Muscle of arm (tissue), 12 donors: ENCODE measurements around the gene SLC5A2. TPM values are rescaled to one million over a fixed set of nuclear protein-coding genes. Genes with fewer than 3 reads are reported as not detected.
"Not testable (repeated sequence)": the region's sequence is repeated elsewhere in the genome, so short reads cannot be mapped to it uniquely, and the experiment has no call there.

Experiments
- DNase-seq: peaks from one replicate; pipeline ENCODE4 v3.0.0-alpha.2; 2013
- polyA plus RNA-seq, 12 donors: library from polyadenylated mRNA; unstranded; fragments of 120-200 nt; gene quantifications; one replicate each; pipeline ENCODE4 v1.2.1, GENCODE V29; 2013; ENCODE audit not compliant: insufficient read length in 12 of 12

SLC5A2 gene
- polyA plus RNA-seq, 12 donors: 0.98 to 11.3 (median 5.0) TPM; not detected in 2

DNA sequence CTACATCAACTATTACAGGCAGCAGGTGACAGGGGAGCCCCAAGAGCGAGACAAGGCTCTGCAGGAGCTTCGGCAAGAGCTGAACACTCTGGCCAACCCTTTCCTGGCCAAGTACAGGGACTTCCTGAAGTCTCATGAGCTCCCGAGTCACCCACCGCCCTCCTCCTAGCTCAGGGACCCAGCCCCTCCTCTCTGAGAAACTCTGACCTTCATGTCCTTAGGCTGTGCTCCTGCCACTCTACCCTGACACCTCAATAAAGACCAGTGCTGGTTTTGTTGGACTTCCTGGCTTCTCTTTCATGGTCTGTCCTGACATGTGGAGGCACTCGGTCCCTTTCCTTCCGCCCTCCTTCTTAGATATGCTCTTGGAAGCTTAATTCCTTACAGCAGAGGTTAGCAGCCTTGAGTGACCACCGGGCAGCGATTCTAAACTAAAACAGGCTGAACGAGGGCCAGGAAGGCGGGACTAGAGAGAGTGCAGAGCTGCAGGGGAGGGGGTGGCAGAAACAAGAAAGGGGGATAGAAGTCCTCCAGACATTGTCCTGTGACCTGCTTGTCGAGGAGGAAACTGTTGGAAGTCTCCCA lies 45.7 kb downstream of the SLC5A2 start:
- peak; percentile 24 for DNase-seq

DNA sequence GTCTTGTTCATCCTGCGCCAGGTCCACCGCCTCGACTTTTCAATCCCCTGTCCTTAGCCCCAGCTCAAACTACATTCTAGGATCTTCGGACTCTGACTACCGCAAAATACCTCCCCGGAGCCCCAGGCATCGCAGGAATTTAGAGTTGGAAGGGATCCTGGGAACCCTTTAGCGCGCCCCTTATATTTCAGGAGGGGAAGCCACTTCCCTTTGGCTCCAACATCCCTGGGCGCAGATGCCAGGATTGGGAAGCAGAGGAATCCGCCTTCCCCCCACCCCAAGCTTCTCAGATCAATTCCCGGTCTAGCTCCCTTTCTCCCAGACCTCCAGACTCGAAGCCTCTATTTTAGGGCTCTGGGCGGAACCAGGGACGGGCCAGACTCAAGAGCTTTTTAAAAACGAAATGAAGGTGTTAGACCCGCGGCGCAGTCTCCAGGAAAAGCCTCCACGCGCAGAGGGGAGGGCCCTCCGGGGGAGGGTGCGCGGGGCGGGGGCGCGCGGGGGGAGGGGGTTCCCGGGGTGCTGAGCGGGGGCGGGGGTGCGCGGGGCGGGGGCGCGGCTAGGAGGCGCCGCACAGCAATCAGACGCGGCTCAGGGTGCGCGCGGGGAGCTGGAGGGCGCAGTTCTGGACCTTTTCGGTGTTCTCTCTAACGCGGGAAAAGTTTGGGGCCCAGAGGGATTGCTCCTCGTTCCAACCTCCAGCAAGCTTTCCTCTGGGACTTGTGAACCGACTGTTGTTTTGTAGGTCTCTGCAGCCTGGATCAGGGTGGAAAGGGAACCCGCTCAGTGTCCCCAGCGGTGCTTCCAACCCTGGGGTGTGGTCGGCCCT lies 46.4 kb downstream of the SLC5A2 start:
- no peak for DNase-seq

GRCh38 chr16:31529937-31530312 lies 47.0 kb downstream of the SLC5A2 start:
- DNase-seq: no peak

DNA sequence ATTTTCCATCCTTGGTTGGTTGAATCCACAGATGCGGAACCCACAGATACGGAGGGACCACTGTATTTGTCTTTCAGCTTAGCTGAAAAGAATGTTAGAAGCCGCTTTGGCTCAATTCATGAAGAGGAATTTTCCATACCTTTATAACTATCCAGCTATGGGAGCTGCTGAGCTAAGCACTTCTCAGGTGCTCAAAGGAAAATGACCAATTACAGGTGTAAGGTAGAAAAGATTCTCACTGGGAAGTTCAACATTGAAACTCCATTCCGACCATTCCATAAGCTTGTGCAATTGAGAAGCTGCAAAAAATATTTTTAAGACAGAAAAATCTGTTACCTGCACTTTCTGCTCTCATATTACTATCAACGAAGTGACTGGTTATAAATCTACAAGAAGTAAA lies 47.5 kb downstream of the SLC5A2 start:
- no peak for DNase-seq

- DNase-seq: no peak
Observed at GRCh38 chr16:31531096-31531495, 48.2 kb downstream of the SLC5A2 start.

- DNase-seq: no peak
Observed at GRCh38 chr16:31532120-31532519, 49.2 kb downstream of the SLC5A2 start.

DNA sequence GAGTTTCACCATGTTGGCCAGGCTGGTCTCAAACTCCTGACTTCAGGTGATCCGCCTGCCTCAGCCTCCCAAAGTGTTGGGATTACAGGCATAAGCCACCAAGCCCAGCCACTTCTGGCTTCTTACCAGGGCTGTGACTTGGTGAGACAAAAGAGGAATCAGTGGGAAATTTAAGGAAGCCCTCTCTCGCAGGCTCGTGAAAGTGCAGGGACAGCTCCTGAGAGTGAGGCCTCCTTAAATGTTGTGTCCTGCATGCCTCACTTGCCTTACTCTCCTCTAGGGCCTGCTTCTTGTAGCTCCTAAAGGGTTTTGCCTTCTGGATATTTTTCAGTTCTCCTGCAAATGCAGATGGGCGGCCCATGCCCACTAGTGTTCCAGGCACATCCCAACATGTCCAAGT lies 50.0 kb downstream of the SLC5A2 start:
- DNase-seq: no peak

DNA sequence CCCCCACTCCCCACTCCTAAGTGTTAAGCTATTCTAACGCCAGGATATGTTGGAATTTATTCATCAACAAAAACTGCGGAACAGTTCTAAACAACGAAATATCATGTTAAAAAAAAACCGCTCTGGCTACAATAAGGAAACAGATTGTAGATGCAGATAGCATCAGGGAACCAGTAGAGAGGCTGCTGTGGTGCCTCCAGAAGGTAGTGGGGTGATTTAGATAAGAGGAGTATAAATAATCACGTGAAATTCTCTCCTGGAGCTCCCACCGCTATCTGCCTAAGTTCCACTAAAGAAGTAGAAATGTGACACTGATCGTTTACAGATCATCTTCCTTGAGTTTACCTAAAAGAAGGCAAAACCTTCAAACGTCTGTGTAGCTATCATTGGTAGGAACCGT lies 52.8 kb downstream of the SLC5A2 start:
- no peak for DNase-seq

DNA sequence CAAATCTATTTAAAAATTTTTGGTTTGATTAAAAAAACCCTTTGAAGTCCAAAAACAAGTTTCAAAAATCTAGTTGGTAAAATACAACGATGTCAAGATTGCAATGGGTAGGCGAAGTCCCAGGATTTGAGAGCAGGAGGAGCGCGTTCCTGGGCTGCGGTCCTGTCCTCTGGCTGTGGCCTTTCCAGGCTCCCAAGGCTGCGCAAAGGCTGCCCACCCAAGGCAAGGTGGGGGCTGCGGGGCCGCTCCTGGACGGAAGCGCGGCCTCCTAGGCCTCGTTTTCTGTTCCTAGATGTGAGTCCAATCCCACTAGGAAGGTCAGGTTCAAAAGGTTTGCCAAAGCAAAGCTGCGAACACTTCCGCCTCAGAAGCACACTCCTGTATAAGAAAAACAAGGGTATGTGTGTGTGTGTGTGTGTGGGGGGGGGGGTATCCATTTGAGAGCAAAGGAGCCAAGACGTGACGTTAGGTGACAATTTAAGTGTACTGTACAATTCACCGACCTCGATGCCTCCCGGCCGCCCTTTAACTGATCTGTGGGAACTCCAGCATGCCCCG lies 54.0 kb downstream of the SLC5A2 start:
- DNase-seq: no peak

DNA sequence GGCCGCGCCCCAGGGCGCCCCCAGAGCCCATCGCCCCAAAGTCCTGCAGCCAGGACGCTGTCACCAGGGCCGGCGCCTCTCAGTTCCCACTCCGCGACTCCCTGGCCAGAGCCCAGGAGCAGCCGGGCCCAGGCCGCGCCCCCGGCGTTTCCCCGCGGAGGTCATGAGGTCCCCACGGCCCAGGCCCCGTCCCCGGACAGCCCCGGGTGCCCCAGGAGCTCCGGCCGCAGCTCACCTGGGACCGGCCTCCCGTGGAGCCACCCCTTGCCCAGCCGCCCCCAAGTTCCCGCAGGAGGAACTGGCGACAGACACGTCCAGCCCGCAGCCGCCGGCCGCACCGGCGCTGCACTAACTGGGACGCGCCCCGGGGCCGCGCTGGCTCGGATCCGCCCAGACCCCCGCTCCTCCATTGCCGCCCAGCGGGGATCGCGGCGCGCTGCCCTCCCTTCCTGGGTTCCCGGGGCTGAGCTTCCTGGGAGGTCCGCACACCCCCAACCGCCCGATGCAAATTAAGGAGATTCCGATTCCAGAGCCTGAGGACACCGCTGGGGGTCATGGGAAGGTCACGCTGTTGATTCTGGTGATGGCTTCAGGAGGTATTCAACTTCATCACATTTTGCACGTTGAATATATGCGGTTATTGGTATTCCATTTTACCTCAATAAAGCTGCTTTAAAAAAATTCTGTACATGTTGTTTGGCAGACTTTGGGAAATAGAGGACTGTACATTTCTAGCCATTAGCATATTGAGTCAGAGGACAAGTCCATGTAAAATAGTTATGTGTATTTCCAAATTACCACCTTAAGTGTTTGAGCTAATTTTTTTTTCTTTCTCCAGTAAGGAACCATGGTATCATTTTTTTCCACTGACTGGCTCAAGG lies 54.7 kb downstream of the SLC5A2 start:
- DNase-seq: no peak

DNA sequence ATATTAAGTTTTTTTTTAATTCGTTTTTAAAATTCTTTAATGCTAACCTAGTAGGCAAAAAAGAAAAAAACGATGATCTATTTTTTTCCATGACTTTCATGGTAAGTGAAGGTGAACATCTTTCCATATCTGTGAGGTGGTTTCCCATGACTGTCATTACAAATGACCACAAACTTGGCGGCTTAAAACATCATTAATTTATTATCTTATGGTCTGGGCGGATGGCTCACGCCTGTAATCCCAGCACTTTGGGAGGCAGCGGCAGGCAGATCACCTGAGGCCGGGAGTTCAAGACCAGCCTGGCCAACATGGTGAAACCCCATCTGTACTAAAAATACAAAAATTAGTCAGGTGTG lies 55.3 kb downstream of the SLC5A2 start:
- not testable (repeated sequence) for DNase-seq

- not testable (repeated sequence) for DNase-seq
Observed at GRCh38 chr16:31539762-31540161, 56.8 kb downstream of the SLC5A2 start.

Other genes with a start within 250 kb of the SLC5A2 start
- 1 to 10 TPM in 11 of 12 donors, not detected in 1; 2.1 to 9.2 (median 3.2) TPM for gene ITGAM, start 223.1 kb upstream of the SLC5A2 start, polyA plus RNA-seq
- 1 to 10 TPM in 4 of 12 donors, under 1 TPM in 6, not detected in 2; 0.34 to 7.5 (median 0.84) TPM for gene ITGAX, start 127.9 kb upstream of the SLC5A2 start, polyA plus RNA-seq
- 1 to 10 TPM in 4 of 12 donors, under 1 TPM in 6, not detected in 2; 0.15 to 1.5 (median 0.62) TPM for gene ITGAD, start 89.8 kb upstream of the SLC5A2 start, polyA plus RNA-seq
- gene COX6A2, start 54.8 kb upstream of the SLC5A2 start, polyA plus RNA-seq: 100 to 1,000 TPM in 11 of 12 donors, not detected in 1; 146 to 481 (median 259) TPM
- 1 to 10 TPM in 10 of 12 donors, not detected in 2; 1.5 to 3.9 (median 2.5) TPM for gene ZNF843, start 40.3 kb upstream of the SLC5A2 start, polyA plus RNA-seq
- 10 to 100 TPM in 2 of 12 donors, 1 to 10 TPM in 9, not detected in 1; 5.3 to 11.1 (median 7.4) TPM for gene ARMC5, start 23.6 kb upstream of the SLC5A2 start, polyA plus RNA-seq
- 100 to 1,000 TPM in 2 of 12 donors, 10 to 100 TPM in 9, not detected in 1; 61.4 to 120 (median 76.4) TPM for gene TGFB1I1, start 11.0 kb upstream of the SLC5A2 start, polyA plus RNA-seq
- gene RUSF1, start 25.3 kb downstream of the SLC5A2 start, polyA plus RNA-seq: 10 to 100 TPM in 11 of 12 donors, not detected in 1; 37.1 to 73.0 (median 45.6) TPM
- 10 to 100 TPM in 7 of 12 donors, 1 to 10 TPM in 4, not detected in 1; 5.6 to 58.5 (median 12.1) TPM for gene AHSP, start 44.8 kb downstream of the SLC5A2 start, polyA plus RNA-seq